C4-2B (cell line): ENCODE data around the gene C13orf46.
"Not testable (repeated sequence)": the region's sequence is repeated elsewhere in the genome, so short reads cannot be mapped to it uniquely, and the experiment has no call there.

ENCODE experiments used
- H3K27ac ChIP-seq: fragments of 450-650 bp; 2 replicates; pipeline ENCODE4 v1.5.1; 2017
- ZFX ChIP-seq: fragments of 450-650 bp; IDR thresholded peaks from 2 replicates; pipeline ENCODE4 v1.6.1; 2017
- TF ChIP-seq, protein P1 (sequence below): fragments of 450-650 bp; conservative IDR thresholded peaks from 2 replicates; pipeline ENCODE4 v1.5.1; 2017; ENCODE audit warnings: mild to moderate bottlenecking

Gene C13orf46

DNA sequence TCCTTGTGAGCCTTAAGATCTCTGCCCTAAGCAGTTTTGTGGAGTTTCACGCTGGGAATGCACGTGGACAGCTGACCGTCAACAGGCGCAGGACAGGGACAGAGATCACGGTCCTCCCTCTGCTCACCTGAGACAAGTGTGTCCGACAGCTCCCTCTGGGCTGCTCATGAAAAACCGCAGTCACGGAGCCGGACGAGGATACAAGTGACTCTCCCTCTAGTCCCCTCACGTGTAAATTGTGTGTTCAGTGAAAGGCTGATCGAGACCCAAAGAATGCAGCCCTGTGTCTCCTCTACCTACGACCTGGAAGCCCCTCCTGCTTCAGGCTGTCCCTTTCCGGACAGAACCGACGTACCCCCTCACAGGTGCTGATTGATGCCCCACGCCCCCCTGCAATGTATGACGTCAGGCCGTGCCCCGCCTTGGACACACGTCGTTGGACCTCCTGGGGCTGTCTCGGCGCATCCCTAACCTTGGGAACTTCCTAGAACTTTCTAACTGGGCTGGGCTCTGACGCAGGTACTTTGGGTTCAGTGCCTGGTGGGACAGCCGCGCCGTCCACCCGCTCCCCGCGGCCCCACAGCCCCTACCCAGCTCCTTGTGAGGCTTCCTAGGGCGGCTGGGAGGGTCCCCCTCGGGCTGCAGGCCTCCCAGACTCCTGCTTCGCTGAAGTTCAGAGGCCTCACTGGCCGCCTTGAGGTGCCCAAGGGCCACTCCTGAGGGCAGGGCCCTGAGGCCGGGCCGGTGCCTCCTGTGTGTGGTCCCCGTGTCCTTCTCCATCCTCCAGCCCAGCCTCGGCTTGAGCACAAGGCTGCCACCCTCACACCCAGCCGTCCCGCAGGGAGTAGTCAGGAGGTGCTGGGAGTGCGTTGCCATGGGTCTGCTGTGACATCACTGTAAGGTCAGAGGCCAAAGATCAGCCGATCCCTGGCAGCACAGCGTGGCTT lies at the start of gene C13orf46:
TSS of gene C13orf46 (minus strand) at position 859 of the 947 bp plus-strand sequence. CDS start at position 780, 79 bp downstream.
- no peak for TF ChIP-seq ZFX
- TF ChIP-seq, protein P1, sequence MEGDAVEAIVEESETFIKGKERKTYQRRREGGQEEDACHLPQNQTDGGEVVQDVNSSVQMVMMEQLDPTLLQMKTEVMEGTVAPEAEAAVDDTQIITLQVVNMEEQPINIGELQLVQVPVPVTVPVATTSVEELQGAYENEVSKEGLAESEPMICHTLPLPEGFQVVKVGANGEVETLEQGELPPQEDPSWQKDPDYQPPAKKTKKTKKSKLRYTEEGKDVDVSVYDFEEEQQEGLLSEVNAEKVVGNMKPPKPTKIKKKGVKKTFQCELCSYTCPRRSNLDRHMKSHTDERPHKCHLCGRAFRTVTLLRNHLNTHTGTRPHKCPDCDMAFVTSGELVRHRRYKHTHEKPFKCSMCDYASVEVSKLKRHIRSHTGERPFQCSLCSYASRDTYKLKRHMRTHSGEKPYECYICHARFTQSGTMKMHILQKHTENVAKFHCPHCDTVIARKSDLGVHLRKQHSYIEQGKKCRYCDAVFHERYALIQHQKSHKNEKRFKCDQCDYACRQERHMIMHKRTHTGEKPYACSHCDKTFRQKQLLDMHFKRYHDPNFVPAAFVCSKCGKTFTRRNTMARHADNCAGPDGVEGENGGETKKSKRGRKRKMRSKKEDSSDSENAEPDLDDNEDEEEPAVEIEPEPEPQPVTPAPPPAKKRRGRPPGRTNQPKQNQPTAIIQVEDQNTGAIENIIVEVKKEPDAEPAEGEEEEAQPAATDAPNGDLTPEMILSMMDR: no peak
- H3K27ac ChIP-seq: no peak within 1 kb of the TSS; the same call in 1 of the 2 replicates

DNA sequence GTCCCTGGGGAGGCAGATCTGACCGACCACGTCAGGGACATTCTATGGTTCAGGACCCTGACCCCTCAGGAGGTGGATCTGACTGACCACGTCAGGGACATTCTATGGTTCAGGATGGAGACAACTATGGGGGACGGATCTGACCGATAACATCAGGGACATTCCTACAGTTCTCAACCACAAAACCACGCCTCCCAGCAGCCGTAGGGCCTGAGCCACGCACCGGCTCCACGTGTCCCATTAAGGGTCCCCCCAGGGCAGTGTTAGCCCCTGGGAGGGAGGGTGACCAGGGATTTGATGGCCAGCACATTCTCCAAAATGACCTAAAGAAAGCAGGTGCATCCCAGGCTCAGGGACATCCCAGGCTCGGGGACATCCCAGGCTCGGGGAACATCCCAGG lies 49.0 kb upstream of the C13orf46 start:
- H3K27ac ChIP-seq: no peak overlapping the region
- TF ChIP-seq, protein P1: no peak
- no peak for TF ChIP-seq ZFX

DNA sequence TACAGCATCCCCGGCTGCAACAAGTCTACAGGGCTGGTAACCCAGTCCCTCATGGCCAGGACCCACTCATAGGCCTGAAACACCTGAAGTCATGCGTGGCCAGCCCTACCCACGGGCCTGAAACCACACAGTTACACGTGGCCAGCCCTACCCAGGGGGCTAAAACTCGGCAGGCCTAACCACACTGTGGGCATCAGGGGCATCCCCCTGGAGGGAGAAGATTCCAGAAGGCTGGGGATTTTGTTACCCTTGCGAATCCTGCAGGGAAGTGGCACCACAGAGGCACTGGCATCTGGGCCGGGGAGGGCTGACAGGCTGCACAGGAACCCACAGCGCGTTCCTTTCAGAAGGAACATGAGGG lies 48.4 kb upstream of the C13orf46 start:
- H3K27ac ChIP-seq: no peak overlapping the region
- no peak for TF ChIP-seq ZFX
- TF ChIP-seq, protein P1: no peak

DNA sequence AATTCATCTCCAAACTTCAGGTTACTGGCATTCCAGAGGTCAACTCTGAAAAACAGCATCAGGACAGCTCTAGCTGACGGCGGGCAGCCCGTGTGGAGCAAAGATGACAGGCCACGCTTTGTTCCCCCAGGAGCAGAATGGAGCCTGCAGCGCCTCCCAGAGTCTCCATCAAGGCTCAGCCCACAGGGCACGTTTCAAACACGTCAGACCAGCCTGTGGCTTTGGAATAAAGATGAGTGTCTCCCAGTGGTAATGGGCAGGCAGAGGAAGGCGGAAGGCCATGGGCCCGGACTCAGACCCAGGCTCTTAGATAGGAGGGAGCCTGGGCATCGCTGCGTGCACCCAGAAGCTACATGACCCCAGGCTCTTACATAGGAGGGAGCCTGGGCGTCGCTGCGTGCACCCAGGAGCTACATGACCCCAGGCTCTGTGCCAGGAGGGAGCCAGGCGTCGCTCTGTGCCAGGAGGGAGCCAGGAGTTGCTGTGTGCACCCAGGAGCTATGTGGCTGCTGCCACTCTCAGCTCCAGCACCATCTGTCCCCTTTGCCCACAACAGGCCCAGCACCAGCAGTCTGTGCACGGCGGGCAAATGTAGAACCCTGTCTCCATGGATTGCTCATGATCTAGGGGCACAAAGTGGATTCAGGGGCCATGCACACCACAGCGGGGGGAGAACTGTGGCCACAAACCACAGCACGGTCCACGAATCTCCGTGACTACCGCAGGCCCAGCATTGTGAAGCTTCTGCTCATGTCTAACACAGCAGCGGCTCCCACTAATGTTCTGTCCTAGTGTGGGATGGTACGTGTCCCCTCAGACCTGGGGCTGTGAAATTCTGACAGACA lies 47.8 kb upstream of the C13orf46 start:
- no peak overlapping the region for H3K27ac ChIP-seq
- no peak for TF ChIP-seq ZFX
- TF ChIP-seq, protein P1: no peak

DNA sequence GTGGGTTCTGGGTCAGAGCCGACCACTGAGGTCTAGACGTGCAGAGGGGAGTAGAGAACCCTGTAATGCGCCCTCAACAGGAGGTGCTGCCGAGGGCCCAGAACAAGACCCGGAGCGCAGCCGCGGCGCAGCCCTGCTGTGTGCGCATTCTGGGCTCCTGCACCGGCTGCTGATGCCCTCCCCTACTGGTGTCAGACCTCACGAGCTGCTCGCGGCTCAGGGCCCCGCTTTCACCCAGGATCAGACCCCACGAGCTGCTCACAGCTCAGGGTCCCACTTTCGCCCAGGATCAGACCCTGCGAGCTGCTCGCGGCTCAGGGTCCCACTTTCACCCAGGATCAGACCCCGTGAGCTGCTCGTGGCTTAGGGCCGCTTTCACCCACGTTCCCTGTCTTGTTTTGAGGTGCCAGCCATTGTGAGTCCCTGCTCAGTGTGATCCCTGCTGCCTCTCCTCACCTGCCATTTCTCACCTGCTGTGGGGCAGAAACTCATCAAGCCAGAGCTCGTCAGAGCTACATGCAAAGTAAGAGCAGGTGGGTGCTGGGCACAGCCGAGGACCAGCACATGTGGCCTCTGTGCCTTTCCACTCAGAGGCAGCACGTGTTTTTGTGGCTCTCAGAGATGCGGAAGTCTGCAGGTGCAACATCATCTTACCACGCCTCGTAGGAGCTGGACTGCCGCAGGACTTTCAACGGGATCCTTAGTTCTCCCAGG lies 47.0 kb upstream of the C13orf46 start:
- no peak overlapping the region for H3K27ac ChIP-seq
- TF ChIP-seq ZFX: no peak
- TF ChIP-seq, protein P1: no peak

DNA sequence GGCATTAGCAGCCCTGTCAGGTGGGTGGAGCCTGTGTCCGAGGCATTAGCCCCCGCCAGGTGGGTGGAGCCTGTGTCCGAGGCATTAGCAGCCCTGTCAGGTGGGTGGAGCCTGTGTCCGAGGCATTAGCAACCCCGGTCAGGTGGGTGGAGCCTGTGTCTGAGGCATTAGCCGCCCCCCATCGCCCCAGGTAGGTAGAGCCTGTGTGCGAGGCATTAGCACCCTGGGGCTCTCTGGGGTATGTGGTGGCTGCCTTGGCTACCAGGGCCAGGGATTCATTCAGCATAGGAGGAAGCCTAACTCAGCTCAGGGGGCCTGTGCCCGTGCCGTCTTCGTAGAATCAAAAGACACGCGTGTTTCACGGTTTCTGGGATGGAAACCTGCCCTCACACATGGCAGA lies 46.3 kb upstream of the C13orf46 start:
- H3K27ac ChIP-seq: not testable (repeated sequence)

DNA sequence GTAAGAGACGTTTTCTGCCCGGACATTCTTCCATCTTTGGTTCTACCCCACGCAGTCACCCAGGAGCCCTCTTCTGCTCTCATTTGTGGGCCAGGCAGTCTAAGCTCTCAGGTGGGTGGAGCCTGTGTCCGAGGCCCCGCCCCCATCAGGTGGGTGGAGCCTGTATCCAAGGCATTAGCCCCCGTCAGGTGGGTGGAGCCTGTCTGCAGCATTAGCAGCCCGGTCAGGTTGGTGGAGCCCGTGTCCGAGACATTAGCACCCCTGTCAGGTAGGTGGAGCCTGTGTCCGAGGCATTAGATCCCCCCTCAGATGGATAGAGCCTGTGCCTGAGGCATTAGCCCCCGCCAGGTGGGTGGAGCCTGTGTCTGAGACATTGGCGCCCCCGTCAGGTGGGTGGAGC lies 45.5 kb upstream of the C13orf46 start:
- TF ChIP-seq ZFX: no peak
- TF ChIP-seq, protein P1: no peak
- H3K27ac ChIP-seq: no peak overlapping the region
